K562 (cell line): ENCODE data around the gene INPP5K. TPM values are rescaled to one million over a fixed set of nuclear protein-coding genes. Genes with fewer than 3 reads are reported as not detected.

ENCODE experiments used
- ADNP ChIP-seq: fragments of 200-800 bp; sonication (Bioruptor generic); IDR thresholded peaks from 2 replicates; pipeline ENCODE4 v1.6.1; 2016; ENCODE audit warnings: missing genetic modification characterization, missing compliant biosample characterization
- ARHGAP35 ChIP-seq: fragments of 450-650 bp; IDR thresholded peaks from 2 replicates; pipeline ENCODE4 v1.6.1; 2018; ENCODE audit not compliant: partially characterized antibody
- BACH1 ChIP-seq: fragments of 200-800 bp; sonication (Bioruptor generic); IDR thresholded peaks from 2 replicates; pipeline ENCODE4 v1.6.1; 2016; ENCODE audit warnings: missing genetic modification characterization, missing compliant biosample characterization
- ELK1 ChIP-seq: sonication (generic); formaldehyde crosslinking; IDR thresholded peaks from 2 replicates; pipeline ENCODE4 v1.8.1; 2022; ENCODE audit warnings: missing genetic modification reagents
- GTF3C2 ChIP-seq: IDR thresholded peaks from 3 replicates; pipeline ENCODE4 v1.6.1; 2011; ENCODE audit warnings: borderline replicate concordance, mild to moderate bottlenecking, moderate library complexity; ENCODE audit not compliant: insufficient read length; ENCODE audit errors: extremely low read depth
- MTA1 ChIP-seq: fragments of 450-650 bp; IDR thresholded peaks from 2 replicates; pipeline ENCODE4 v1.6.1; 2017; ENCODE audit warnings: borderline replicate concordance
- RHOXF2B ChIP-seq: fragments of 250-450 bp; sonication (Bioruptor Pico); conservative IDR thresholded peaks from 2 replicates; pipeline ENCODE4 v1.5.1; 2021
- SAFB ChIP-seq: fragments of 200-400 bp; formaldehyde crosslinking; IDR thresholded peaks from 2 replicates; pipeline ENCODE4 v1.6.1; 2017; ENCODE audit warnings: low read depth, low read length, borderline replicate concordance
- SUPT5H ChIP-seq: fragments of 450-650 bp; IDR thresholded peaks from 2 replicates; pipeline ENCODE4 v1.6.1; 2016
- ZBTB33 ChIP-seq: sonication (generic); formaldehyde crosslinking; IDR thresholded peaks from 2 replicates; pipeline ENCODE4 v1.8.1; 2023; ENCODE audit warnings: mild to moderate bottlenecking, missing genetic modification reagents
- ZC3H4 ChIP-seq: sonication (generic); formaldehyde crosslinking; IDR thresholded peaks from 2 replicates; pipeline ENCODE4 v1.9.0; 2021; ENCODE audit warnings: missing genetic modification reagents, borderline replicate concordance
- ZNF280B ChIP-seq: fragments of 250-450 bp; sonication (Bioruptor Pico); IDR thresholded peaks from 2 replicates; pipeline ENCODE4 v1.5.1; 2021; ENCODE audit warnings: mild to moderate bottlenecking
- ZNF384 ChIP-seq: IDR thresholded peaks from 2 replicates; pipeline ENCODE4 v1.6.1; 2012; ENCODE audit warnings: low read depth, low read length, improper control_type of control experiment
- ZNF449 ChIP-seq: fragments of 250-450 bp; sonication (Bioruptor Pico); IDR thresholded peaks from 2 replicates; pipeline ENCODE4 v1.8.0; 2022; ENCODE audit warnings: moderate library complexity, mild to moderate bottlenecking, inconsistent platforms
- polyA plus RNA-seq, 8 experiments: library from polyadenylated mRNA; depleted of rRNA in 4 of 8; stranded (reverse) in 5 of 8; unstranded in 3 of 8; fragments of >200 nt; fragmentation: Nextera tagmentation in 2 of 8; fragmentation: Illumina TruSeq in 1 of 8; extraction: Ambion mirVana in 2 of 8; extraction: Trizol in 1 of 8; gene quantifications; 2 replicates each; pipeline versions ENCODE4 v1.2.1 to v1.2.3, GENCODE V29; 2011 to 2014; ENCODE audit warnings: inconsistent platforms in 1 of 8, missing spikeins in 1 of 8
- total RNA-seq, 7 experiments: library from RNA; depleted of rRNA in 6 of 7; stranded (reverse); fragments of >200 nt in 6 of 7; fragmentation: Illumina TruSeq in 2 of 7; extraction: Trizol in 2 of 7; gene quantifications; 2 replicates each; pipeline versions ENCODE4 v1.2.1 to v1.2.3, GENCODE V29; 2011 to 2021; ENCODE audit warnings: low replicate concordance in 1 of 7

The INPP5K gene
- total and polyA plus RNA-seq, 9 of the 15 experiments (the other 6 are each of a cell fraction or from before 2014, with no cell fraction given), result 0.63 to 15.1 (median 10.1) TPM

- no peak for TF ChIP-seq ZNF280B
- no peak for TF ChIP-seq ZNF449 (CRISPR knock-in tag)
- no peak for TF ChIP-seq BACH1 (tag)
- TF ChIP-seq ZC3H4 (CRISPR knock-in tag), result no peak
- TF ChIP-seq ELK1 (CRISPR knock-in tag), result no peak
- no peak for TF ChIP-seq ARHGAP35
- TF ChIP-seq SAFB, result 0 out of 2 replicates have a peak, but pooled peaks have one; percentile 23
- TF ChIP-seq MTA1, result peak; percentile 89; the same call in 1 of the 2 replicates
- TF ChIP-seq ADNP (tag), result no peak
- peak; percentile 37; the same call in 1 of the 2 replicates for TF ChIP-seq ZBTB33 (CRISPR knock-in tag)
- peak; percentile 88 for TF ChIP-seq SUPT5H
- no peak for TF ChIP-seq GTF3C2
- TF ChIP-seq ZNF384, result no peak
- no peak for TF ChIP-seq RHOXF2B (CRISPR knock-in tag)
These were observed at the start of gene INPP5K (continued) for GRCh38 chr17:1516388-1517161.
